Neural cell (in vitro differentiated cells): Measurements from ENCODE around the gene TNS1. TPM values are rescaled to one million over a fixed set of nuclear protein-coding genes. Genes with fewer than 3 reads are reported as not detected.

Source experiments
- H2AFZ ChIP-seq: fragments of 200-600, 300-800 bp; sonication (generic), shearing (Covaris generic); 2 replicates; pipeline ENCODE4 v1.6.0; 2014; ENCODE audit warnings: low read depth, mild to moderate bottlenecking, antibody characterized with exemption, low read length, moderate library complexity
- H3F3A ChIP-seq: fragments of 200-600 bp; shearing (Covaris generic); 2 replicates; pipeline ENCODE4 v1.6.1; 2016; ENCODE audit warnings: mild to moderate bottlenecking, moderate library complexity, mixed read lengths, antibody characterized with exemption, low read length; ENCODE audit not compliant: insufficient read depth, poor library complexity, severe bottlenecking
- H3K27ac ChIP-seq: fragments of 200-600, 300-800 bp; sonication (generic), shearing (Covaris generic); 2 replicates; pipeline ENCODE4 v1.5.1; 2014; ENCODE audit warnings: mild to moderate bottlenecking, low read length, moderate library complexity
- H3K27me3 ChIP-seq: fragments of 300-800, 200-600 bp; sonication (generic), shearing (Covaris generic); 2 replicates; pipeline ENCODE4 v1.6.0; 2014; ENCODE audit warnings: mild to moderate bottlenecking, low read depth, low read length, moderate library complexity; ENCODE audit not compliant: insufficient read depth
- H3K36me3 ChIP-seq: fragments of 300-800, 200-600 bp; sonication (generic), shearing (Covaris generic); 2 replicates; pipeline ENCODE4 v1.5.1; 2014; ENCODE audit warnings: mild to moderate bottlenecking, antibody characterized with exemption, low read length, moderate library complexity; ENCODE audit not compliant: insufficient read depth
- H3K4me2 ChIP-seq: fragments of 300-800, 200-600 bp; sonication (generic), shearing (Covaris generic); 2 replicates; pipeline ENCODE4 v1.6.0; 2014; ENCODE audit warnings: mild to moderate bottlenecking, low read length
- H3K4me3 ChIP-seq: fragments of 300-800, 200-600 bp; sonication (generic), shearing (Covaris generic); 2 replicates; pipeline ENCODE4 v1.5.1; 2014; ENCODE audit warnings: mild to moderate bottlenecking, low read length, moderate library complexity
- H3K79me2 ChIP-seq: fragments of 200-600 bp; shearing (Covaris generic); replicated peaks from 2 replicates; pipeline ENCODE4 v1.6.0; 2014; ENCODE audit warnings: mild to moderate bottlenecking, low read length, moderate library complexity; ENCODE audit not compliant: insufficient read depth
- H3K9ac ChIP-seq: fragments of 300-800, 200-600 bp; sonication (generic), shearing (Covaris generic); 2 replicates; pipeline ENCODE4 v1.6.1; 2016; ENCODE audit warnings: mild to moderate bottlenecking, low read length, mixed read lengths
- H3K9me2 ChIP-seq: fragments of 200-600 bp; shearing (Covaris generic); 2 replicates; pipeline ENCODE4 v1.6.1; 2016; ENCODE audit warnings: mild to moderate bottlenecking, low read length, mixed read lengths; ENCODE audit not compliant: insufficient read depth
- H3K9me3 ChIP-seq: fragments of 200-600, 300-800 bp; sonication (generic), shearing (Covaris generic); 2 replicates; pipeline ENCODE4 v1.6.1; 2016; ENCODE audit warnings: mild to moderate bottlenecking, mixed run types, low read length, moderate library complexity, mixed read lengths
- H4K20me1 ChIP-seq: fragments of 200-600 bp; shearing (Covaris generic); 2 replicates; pipeline ENCODE4 v1.6.1; 2016; ENCODE audit warnings: mild to moderate bottlenecking, mixed run types; ENCODE audit not compliant: insufficient read depth
- EP300 ChIP-seq: fragments of 450-650 bp; conservative IDR thresholded peaks from 2 replicates; pipeline ENCODE4 v1.6.1; 2014; ENCODE audit warnings: antibody characterized with exemption, mild to moderate bottlenecking, moderate library complexity; ENCODE audit not compliant: poor library complexity, severe bottlenecking
- EZH2 ChIP-seq: fragments of 200-600, 300-800 bp; shearing (Covaris generic), sonication (generic); IDR thresholded peaks from 2 replicates; pipeline ENCODE4 v1.6.1; 2014; ENCODE audit warnings: antibody characterized with exemption, low read length, borderline replicate concordance, mild to moderate bottlenecking; ENCODE audit not compliant: insufficient read depth, poor library complexity, severe bottlenecking
- MXI1 ChIP-seq: fragments of 450-650 bp; conservative IDR thresholded peaks from 2 replicates; pipeline ENCODE4 v1.6.1; 2014; ENCODE audit warnings: antibody characterized with exemption, mild to moderate bottlenecking; ENCODE audit not compliant: poor library complexity, severe bottlenecking
- POLR2AphosphoS5 ChIP-seq: IDR thresholded peaks from 2 replicates; pipeline ENCODE4 v1.6.1; 2012
- RAD21 ChIP-seq: fragments of 450-650 bp; conservative IDR thresholded peaks from 2 replicates; pipeline ENCODE4 v1.6.1; 2014; ENCODE audit warnings: antibody characterized with exemption, mild to moderate bottlenecking, moderate library complexity
- SMC3 ChIP-seq: fragments of 450-650 bp; conservative IDR thresholded peaks from 2 replicates; pipeline ENCODE4 v1.6.1; 2014; ENCODE audit warnings: antibody characterized with exemption, mild to moderate bottlenecking, moderate library complexity; ENCODE audit not compliant: poor library complexity
- TAF1 ChIP-seq: IDR thresholded peaks from 2 replicates; pipeline ENCODE4 v1.6.1; 2012; ENCODE audit warnings: low read depth
- polyA plus RNA-seq: library from polyadenylated mRNA; depleted of rRNA; stranded (reverse); fragments of >200 nt; gene quantifications from 2 replicates; pipeline ENCODE4 v1.2.3, GENCODE V29; 2014
- TF ChIP-seq, protein P1 (sequence below): IDR thresholded peaks from 2 replicates; pipeline ENCODE4 v1.6.1; 2012; ENCODE audit warnings: borderline replicate concordance
- TF ChIP-seq, protein P2 (sequence below): fragments of 450-650 bp; IDR thresholded peaks from 2 replicates; pipeline ENCODE4 v1.5.1; 2014; ENCODE audit warnings: antibody characterized with exemption, mild to moderate bottlenecking, moderate library complexity; ENCODE audit not compliant: poor library complexity, severe bottlenecking

TNS1 gene
- polyA plus RNA-seq, 1 donor from 2014 or later: 1.5 TPM

DNA sequence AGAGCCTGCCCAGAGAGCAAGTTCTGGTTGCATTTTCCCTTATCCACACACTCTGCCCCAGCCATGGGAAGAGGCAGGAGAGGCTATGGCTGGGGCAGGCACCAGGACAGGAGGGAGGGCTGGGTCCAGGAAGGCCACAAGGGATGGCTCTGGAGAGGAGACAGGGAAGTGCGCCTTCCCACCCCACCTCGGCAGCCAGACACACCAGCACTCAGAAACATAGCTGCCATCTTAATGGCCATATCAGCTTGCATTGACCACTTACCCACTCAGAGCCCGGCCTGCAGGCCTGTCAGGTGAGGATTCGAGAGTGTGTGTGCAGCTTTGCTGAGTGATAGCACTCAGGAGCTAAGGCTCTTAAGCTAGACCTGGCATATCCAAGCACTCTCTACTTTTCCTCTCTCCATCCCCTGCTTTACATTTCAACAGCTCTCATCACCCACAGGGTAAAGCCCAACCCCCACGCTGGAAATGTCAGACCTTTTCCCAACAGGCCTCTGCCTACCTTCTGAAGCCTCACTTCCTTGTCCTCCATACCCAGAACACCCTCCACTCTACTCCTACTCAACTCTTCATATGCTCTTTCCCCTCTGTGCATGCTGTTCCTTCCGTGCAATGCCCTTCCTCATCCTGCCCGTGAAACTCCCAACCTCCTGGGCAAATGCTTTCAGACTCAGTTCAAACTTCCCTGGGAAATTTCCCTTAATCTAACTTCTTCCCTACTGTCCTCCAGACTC lies 147.9 kb downstream of the TNS1 start:
- H3K79me2 ChIP-seq: no peaks in the 10 kb centered on the region
- H2AFZ ChIP-seq: no peak overlapping the region
- TF ChIP-seq POLR2AphosphoS5 (no peak), EP300 (no peak), EZH2 (no peak), SMC3 (no peak), RAD21 (no peak), MXI1 (no peak), TAF1 (no peak)
- TF ChIP-seq, protein P1, sequence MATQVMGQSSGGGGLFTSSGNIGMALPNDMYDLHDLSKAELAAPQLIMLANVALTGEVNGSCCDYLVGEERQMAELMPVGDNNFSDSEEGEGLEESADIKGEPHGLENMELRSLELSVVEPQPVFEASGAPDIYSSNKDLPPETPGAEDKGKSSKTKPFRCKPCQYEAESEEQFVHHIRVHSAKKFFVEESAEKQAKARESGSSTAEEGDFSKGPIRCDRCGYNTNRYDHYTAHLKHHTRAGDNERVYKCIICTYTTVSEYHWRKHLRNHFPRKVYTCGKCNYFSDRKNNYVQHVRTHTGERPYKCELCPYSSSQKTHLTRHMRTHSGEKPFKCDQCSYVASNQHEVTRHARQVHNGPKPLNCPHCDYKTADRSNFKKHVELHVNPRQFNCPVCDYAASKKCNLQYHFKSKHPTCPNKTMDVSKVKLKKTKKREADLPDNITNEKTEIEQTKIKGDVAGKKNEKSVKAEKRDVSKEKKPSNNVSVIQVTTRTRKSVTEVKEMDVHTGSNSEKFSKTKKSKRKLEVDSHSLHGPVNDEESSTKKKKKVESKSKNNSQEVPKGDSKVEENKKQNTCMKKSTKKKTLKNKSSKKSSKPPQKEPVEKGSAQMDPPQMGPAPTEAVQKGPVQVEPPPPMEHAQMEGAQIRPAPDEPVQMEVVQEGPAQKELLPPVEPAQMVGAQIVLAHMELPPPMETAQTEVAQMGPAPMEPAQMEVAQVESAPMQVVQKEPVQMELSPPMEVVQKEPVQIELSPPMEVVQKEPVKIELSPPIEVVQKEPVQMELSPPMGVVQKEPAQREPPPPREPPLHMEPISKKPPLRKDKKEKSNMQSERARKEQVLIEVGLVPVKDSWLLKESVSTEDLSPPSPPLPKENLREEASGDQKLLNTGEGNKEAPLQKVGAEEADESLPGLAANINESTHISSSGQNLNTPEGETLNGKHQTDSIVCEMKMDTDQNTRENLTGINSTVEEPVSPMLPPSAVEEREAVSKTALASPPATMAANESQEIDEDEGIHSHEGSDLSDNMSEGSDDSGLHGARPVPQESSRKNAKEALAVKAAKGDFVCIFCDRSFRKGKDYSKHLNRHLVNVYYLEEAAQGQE: no peak
- TF ChIP-seq, protein P2, sequence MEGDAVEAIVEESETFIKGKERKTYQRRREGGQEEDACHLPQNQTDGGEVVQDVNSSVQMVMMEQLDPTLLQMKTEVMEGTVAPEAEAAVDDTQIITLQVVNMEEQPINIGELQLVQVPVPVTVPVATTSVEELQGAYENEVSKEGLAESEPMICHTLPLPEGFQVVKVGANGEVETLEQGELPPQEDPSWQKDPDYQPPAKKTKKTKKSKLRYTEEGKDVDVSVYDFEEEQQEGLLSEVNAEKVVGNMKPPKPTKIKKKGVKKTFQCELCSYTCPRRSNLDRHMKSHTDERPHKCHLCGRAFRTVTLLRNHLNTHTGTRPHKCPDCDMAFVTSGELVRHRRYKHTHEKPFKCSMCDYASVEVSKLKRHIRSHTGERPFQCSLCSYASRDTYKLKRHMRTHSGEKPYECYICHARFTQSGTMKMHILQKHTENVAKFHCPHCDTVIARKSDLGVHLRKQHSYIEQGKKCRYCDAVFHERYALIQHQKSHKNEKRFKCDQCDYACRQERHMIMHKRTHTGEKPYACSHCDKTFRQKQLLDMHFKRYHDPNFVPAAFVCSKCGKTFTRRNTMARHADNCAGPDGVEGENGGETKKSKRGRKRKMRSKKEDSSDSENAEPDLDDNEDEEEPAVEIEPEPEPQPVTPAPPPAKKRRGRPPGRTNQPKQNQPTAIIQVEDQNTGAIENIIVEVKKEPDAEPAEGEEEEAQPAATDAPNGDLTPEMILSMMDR: no peak
- H3K36me3 ChIP-seq: no peaks in the 10 kb centered on the region
- no peak overlapping the region for H3K27ac ChIP-seq
- no peaks in the 10 kb centered on the region for H3K9me3 ChIP-seq
- H3K4me3 ChIP-seq: no peak overlapping the region
- no peak overlapping the region for H3K4me2 ChIP-seq
- H4K20me1 ChIP-seq: no peaks in the 10 kb centered on the region
- H3F3A ChIP-seq: no peaks in the 10 kb centered on the region
- no peaks in the 10 kb centered on the region for H3K9me2 ChIP-seq
- no peak overlapping the region for H3K9ac ChIP-seq
- no peaks in the 10 kb centered on the region for H3K27me3 ChIP-seq

DNA sequence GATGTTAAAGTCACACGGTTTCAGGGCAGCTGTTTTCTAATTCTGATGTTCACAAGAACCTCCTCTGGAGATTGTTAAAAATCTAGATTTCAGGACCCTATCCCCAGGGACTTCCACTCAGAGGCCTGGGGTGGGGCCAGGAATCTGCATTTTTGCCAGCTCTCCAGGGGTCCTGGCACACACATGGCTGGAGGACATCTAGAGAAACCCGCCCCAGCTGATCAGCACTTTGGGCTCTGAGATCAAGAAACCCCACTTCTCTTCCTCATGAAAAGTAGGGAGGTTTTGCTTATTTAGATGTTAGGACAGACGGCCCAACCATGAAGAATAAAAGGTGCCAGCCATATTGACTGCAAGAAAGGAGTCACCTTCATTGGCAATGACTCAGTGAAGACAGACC lies 148.8 kb downstream of the TNS1 start:
- Histone ChIP-seq H3K36me3 (no peaks in the 10 kb centered on the region), H2AFZ (no peak overlapping the region), H3K27ac (no peak overlapping the region), H3K79me2 (no peaks in the 10 kb centered on the region), H3K9ac (no peak overlapping the region), H3K4me3 (no peak overlapping the region), H3K9me3 (no peaks in the 10 kb centered on the region), H3K27me3 (no peaks in the 10 kb centered on the region), H3K4me2 (no peak overlapping the region), H3K9me2 (no peaks in the 10 kb centered on the region), H3F3A (no peaks in the 10 kb centered on the region), H4K20me1 (no peaks in the 10 kb centered on the region)
- TF ChIP-seq SMC3 (no peak), EP300 (no peak), EZH2 (no peak), RAD21 (no peak), MXI1 (no peak), POLR2AphosphoS5 (no peak), TAF1 (no peak)
- TF ChIP-seq, protein P2: no peak
